HG03469 (cell line): ENCODE results near the gene TBCE.
"Not testable (repeated sequence)": the region's sequence is repeated elsewhere in the genome, so short reads cannot be mapped to it uniquely, and the experiment has no call there.

Experiments used
- ATAC-seq: cut with Tn5 transposase; IDR thresholded peaks from one replicate; pipeline ENCODE4 v1.9.1; 2021; ENCODE audit warnings: mild to moderate bottlenecking, moderate library complexity, moderate number of reproducible peaks; ENCODE audit not compliant: unreplicated experiment

TBCE gene

GRCh38 chr1:235450886-235451483 is 83.8 kb downstream of the TBCE start:
- ATAC-seq, result no peak

GRCh38 chr1:235454021-235454420 is 86.8 kb downstream of the TBCE start:
- no peak for ATAC-seq

GRCh38 chr1:235455097-235455496 is 87.9 kb downstream of the TBCE start:
- no peak for ATAC-seq

- no peak for ATAC-seq
These were observed 88.6 kb downstream of the TBCE start for GRCh38 chr1:235455823-235456222.

GRCh38 chr1:235457856-235458255 is 90.6 kb downstream of the TBCE start:
- not testable (repeated sequence) for ATAC-seq

- ATAC-seq, result no peak
These were observed 93.5 kb downstream of the TBCE start for GRCh38 chr1:235460770-235461169.

- ATAC-seq, result no peak
These were observed 94.7 kb downstream of the TBCE start for GRCh38 chr1:235461954-235462353.

GRCh38 chr1:235462832-235463231 is 95.6 kb downstream of the TBCE start:
- not testable (repeated sequence) for ATAC-seq

GRCh38 chr1:235465066-235465465 is 97.8 kb downstream of the TBCE start:
- ATAC-seq, result no peak

GRCh38 chr1:235468004-235468403 is 100.8 kb downstream of the TBCE start:
- ATAC-seq, result no peak

- ATAC-seq, result no peak
These were observed 101.7 kb downstream of the TBCE start for GRCh38 chr1:235468970-235469369.

GRCh38 chr1:235469897-235470296 is 102.7 kb downstream of the TBCE start:
- not testable (repeated sequence) for ATAC-seq

- ATAC-seq, result no peak
These were observed 103.7 kb downstream of the TBCE start for GRCh38 chr1:235470741-235471439.

- no peak for ATAC-seq
These were observed 106.6 kb downstream of the TBCE start for GRCh38 chr1:235473806-235474205.

GRCh38 chr1:235483090-235483489 is 115.9 kb downstream of the TBCE start:
- no peak for ATAC-seq

GRCh38 chr1:235485558-235485957 is 118.3 kb downstream of the TBCE start:
- ATAC-seq, result no peak

- no peak for ATAC-seq
These were observed 119.1 kb downstream of the TBCE start for GRCh38 chr1:235486321-235486720.

GRCh38 chr1:235491644-235492043 is 124.4 kb downstream of the TBCE start:
- no peak for ATAC-seq

GRCh38 chr1:235494531-235494930 is 127.3 kb downstream of the TBCE start:
- no peak for ATAC-seq

- no peak for ATAC-seq
These were observed 127.8 kb downstream of the TBCE start for GRCh38 chr1:235495030-235495429.

- ATAC-seq, result no peak
These were observed 128.3 kb downstream of the TBCE start for GRCh38 chr1:235495551-235495950.

GRCh38 chr1:235500971-235501540 is 133.8 kb downstream of the TBCE start:
- no peak for ATAC-seq
